GM11168 (cell line): ENCODE results near the gene FKBP4.

ENCODE experiments used
- in situ Hi-C: fragments of 300-500 bp; cut with MboI; formaldehyde crosslinking; loops from one replicate; pipeline ENCODE4 v1.12.0; 2022; ENCODE audit warnings: low sequenced_read_pairs; ENCODE audit not compliant: unreplicated experiment

The FKBP4 gene

GRCh38 chr12:2776129-2776806, 18.5 kb upstream of the FKBP4 start:
- in situ Hi-C loops: no loop called here

GRCh38 chr12:2779281-2779680, 15.5 kb upstream of the FKBP4 start:
- in situ Hi-C loops: no loop called here

GRCh38 chr12:2783936-2784600, 10.7 kb upstream of the FKBP4 start:
- in situ Hi-C loops: no loop called here

GRCh38 chr12:2785017-2785416, 9.8 kb upstream of the FKBP4 start:
- in situ Hi-C loops: no loop called here

- in situ Hi-C loops: loop anchor here (10.0 kb wide), 1 partner anchor 106 kb away; no protein-coding TSS in a partner anchor
Observed at GRCh38 chr12:2791089-2791488, 3.7 kb upstream of the FKBP4 start.

- in situ Hi-C loops: loop anchor here (10.0 kb wide), 1 partner anchor 108 kb away; no protein-coding TSS in a partner anchor
Observed at GRCh38 chr12:2792671-2793500, 1.9 kb upstream of the FKBP4 start.

GRCh38 chr12:2793561-2793960, 1.2 kb upstream of the FKBP4 start:
- in situ Hi-C loops: loop anchor here (10.0 kb wide), 1 partner anchor 109 kb away; no protein-coding TSS in a partner anchor

- in situ Hi-C loops: loop anchor here (10.0 kb wide), 1 partner anchor 109 kb away; no protein-coding TSS in a partner anchor
Observed at GRCh38 chr12:2794191-2794735, 507 bp upstream of the FKBP4 start.

- in situ Hi-C loops: loop anchor here (10.0 kb wide), 1 partner anchor 111 kb away; no protein-coding TSS in a partner anchor
Observed at GRCh38 chr12:2795291-2796186, 769 bp downstream of the FKBP4 start.

- in situ Hi-C loops: loop anchor here (10.0 kb wide), 1 partner anchor 111 kb away; no protein-coding TSS in a partner anchor
Observed at GRCh38 chr12:2796187-2796666, 1.5 kb downstream of the FKBP4 start.

GRCh38 chr12:2797721-2798418, 3.1 kb downstream of the FKBP4 start:
- in situ Hi-C loops: loop anchor here (10.0 kb wide), 1 partner anchor 113 kb away; no protein-coding TSS in a partner anchor

GRCh38 chr12:2800046-2800570, 5.3 kb downstream of the FKBP4 start:
- in situ Hi-C loops: no loop called here

GRCh38 chr12:2801044-2801783, 6.4 kb downstream of the FKBP4 start:
- in situ Hi-C loops: no loop called here

GRCh38 chr12:2803635-2804392, 9.0 kb downstream of the FKBP4 start:
- in situ Hi-C loops: no loop called here

GRCh38 chr12:2804393-2805142, 9.8 kb downstream of the FKBP4 start:
- in situ Hi-C loops: no loop called here

- in situ Hi-C loops: no loop called here
Observed at GRCh38 chr12:2805143-2805520, 10.4 kb downstream of the FKBP4 start.
